Measurements from ENCODE around the gene INAFM2.

The INAFM2 gene

GRCh38 chr15:40317580-40317979, 5.9 kb upstream of the INAFM2 start:
- no peak for DNase-seq (ENCODE audit: extremely low spot score)
- no peak for TF ChIP-seq LEF1 (IDR thresholded peaks at IDR 0.05; ENCODE audit: borderline replicate concordance)
- no peak for TF ChIP-seq L3MBTL2 (conservative IDR thresholded peaks at IDR 0.05)
- no peak for TF ChIP-seq ELF4 (IDR thresholded peaks at IDR 0.05)
- no peak for TF ChIP-seq FOXK2 (IDR thresholded peaks at IDR 0.05)
- TF ChIP-seq ARNT (IDR thresholded peaks at IDR 0.05): no peak
- ChIA-PET CTCF (interaction anchor here (1.0 kb wide), 1 partner anchor 51 kb away, joined by 3 read pairs; no protein-coding TSS in a partner anchor), POLR2A (no interaction called here)

GRCh38 chr15:40320409-40320808, 3.1 kb upstream of the INAFM2 start:
- DNase-seq (ENCODE audit: extremely low spot score): no peak
- no peak for TF ChIP-seq SUZ12 (IDR thresholded peaks at IDR 0.05)
- no peak for TF ChIP-seq TARDBP (IDR thresholded peaks at IDR 0.05)
- no peak for TF ChIP-seq FOXA1 (IDR thresholded peaks at IDR 0.05)
- ChIA-PET CTCF (interaction anchor here (0.5 to 1.9 kb wide), 5 partner anchors 9 to 722 kb away, joined by 3 to 5 read pairs (median 3); no protein-coding TSS in a partner anchor), POLR2A (no interaction called here)

DNA sequence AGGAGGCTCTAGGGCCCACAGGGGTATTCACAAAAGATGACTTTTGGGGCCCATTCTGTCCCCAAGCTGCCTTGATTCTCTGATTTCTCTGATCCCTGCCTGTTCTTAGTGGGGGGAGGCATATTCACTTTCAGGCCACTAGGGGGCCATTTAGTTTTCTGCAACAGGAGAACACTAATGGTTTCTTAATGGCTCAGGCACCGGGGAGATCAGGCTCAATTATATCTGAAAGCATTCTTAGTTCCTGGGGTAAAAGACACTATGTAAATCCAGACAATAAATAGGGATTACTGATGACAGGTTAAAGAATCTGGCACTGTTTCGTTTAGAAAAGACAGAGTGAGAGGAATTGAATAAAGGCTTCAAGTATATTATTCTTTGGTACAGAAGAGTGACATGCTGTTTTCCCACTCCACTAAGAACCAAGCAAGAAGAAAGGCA, 2.5 kb upstream of the INAFM2 start:
- peak; percentile 53 for DNase-seq (ENCODE audit: extremely low spot score)
- ChIA-PET POLR2A (no interaction called here), CTCF (interaction anchor here (0.6 to 1.9 kb wide), 5 partner anchors 10 to 723 kb away, joined by 3 to 5 read pairs (median 3); no protein-coding TSS in a partner anchor)
- TF ChIP-seq, protein P1, sequence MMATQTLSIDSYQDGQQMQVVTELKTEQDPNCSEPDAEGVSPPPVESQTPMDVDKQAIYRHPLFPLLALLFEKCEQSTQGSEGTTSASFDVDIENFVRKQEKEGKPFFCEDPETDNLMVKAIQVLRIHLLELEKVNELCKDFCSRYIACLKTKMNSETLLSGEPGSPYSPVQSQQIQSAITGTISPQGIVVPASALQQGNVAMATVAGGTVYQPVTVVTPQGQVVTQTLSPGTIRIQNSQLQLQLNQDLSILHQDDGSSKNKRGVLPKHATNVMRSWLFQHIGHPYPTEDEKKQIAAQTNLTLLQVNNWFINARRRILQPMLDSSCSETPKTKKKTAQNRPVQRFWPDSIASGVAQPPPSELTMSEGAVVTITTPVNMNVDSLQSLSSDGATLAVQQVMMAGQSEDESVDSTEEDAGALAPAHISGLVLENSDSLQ (IDR thresholded peaks at IDR 0.05): peak; percentile 41
- no peak for TF ChIP-seq FOXM1 (IDR thresholded peaks at IDR 0.05; ENCODE audit: borderline replicate concordance)

- POLR2A ChIA-PET: interaction anchor here (0.8 to 1.1 kb wide), 3 partner anchors 16 to 84 kb away, joined by 3 to 6 read pairs (median 3); partner anchors contain the start of gene CCDC9B
Observed at GRCh38 chr15:40322531-40323238, 807 bp upstream of the INAFM2 start.

GRCh38 chr15:40323953-40324937, 753 bp downstream of the INAFM2 start:
- no peak for DNase-seq (ENCODE audit: extremely low spot score)
- TF ChIP-seq BHLHE40 (IDR thresholded peaks at IDR 0.05; ENCODE audit: borderline replicate concordance): no peak
- TF ChIP-seq NFRKB (IDR thresholded peaks at IDR 0.05): no peak
- TF ChIP-seq FOXK2 (IDR thresholded peaks at IDR 0.05): no peak
- no peak for TF ChIP-seq HDGF (IDR thresholded peaks at IDR 0.05; ENCODE audit: borderline replicate concordance)
- TF ChIP-seq SUZ12 (IDR thresholded peaks at IDR 0.05): no peak
- no peak for TF ChIP-seq FOXA1 (IDR thresholded peaks at IDR 0.05)
- TF ChIP-seq ELF4 (IDR thresholded peaks at IDR 0.05): no peak
- TF ChIP-seq CTBP1 (IDR thresholded peaks at IDR 0.05; ENCODE audit: borderline replicate concordance): no peak
- no peak for TF ChIP-seq L3MBTL2 (conservative IDR thresholded peaks at IDR 0.05)
- no peak for TF ChIP-seq LEF1 (IDR thresholded peaks at IDR 0.05; ENCODE audit: borderline replicate concordance)
- no peak for TF ChIP-seq ARNT (IDR thresholded peaks at IDR 0.05)
- no peak for TF ChIP-seq SP1 (IDR thresholded peaks at IDR 0.05)
- no peak for TF ChIP-seq ZNF384 (IDR thresholded peaks at IDR 0.05)
- no peak for TF ChIP-seq FOXM1 (IDR thresholded peaks at IDR 0.05; ENCODE audit: borderline replicate concordance)
- TF ChIP-seq TARDBP (IDR thresholded peaks at IDR 0.05): no peak
- ChIA-PET POLR2A (interaction anchor here (1.4 to 5.3 kb wide), 2 partner anchors 12 to 58 kb away, joined by 5 to 29 read pairs; partner anchors contain the start of gene KNSTRN), CTCF (interaction anchor here (1.9 to 5.1 kb wide), 2 partner anchors 13 kb away, joined by 24 to 37 read pairs; no protein-coding TSS in a partner anchor)

More at GRCh38 chr15:40322531-40323238, 807 bp upstream of the INAFM2 start:
- CTCF ChIA-PET: interaction anchor here (0.5 to 1.9 kb wide), 13 partner anchors 9 to 278 kb away, joined by 3 to 24 read pairs (median 3); partner anchors contain the start of genes CCDC9B and PLCB2
- TF ChIP-seq FOXA1 (IDR thresholded peaks at IDR 0.05): no peak
- TF ChIP-seq BHLHE40 (IDR thresholded peaks at IDR 0.05; ENCODE audit: borderline replicate concordance): no peak
- TF ChIP-seq FOXM1 (IDR thresholded peaks at IDR 0.05; ENCODE audit: borderline replicate concordance): no peak
- TF ChIP-seq NFRKB (IDR thresholded peaks at IDR 0.05): no peak
- TF ChIP-seq ARNT (IDR thresholded peaks at IDR 0.05): no peak
- TF ChIP-seq HDGF (IDR thresholded peaks at IDR 0.05; ENCODE audit: borderline replicate concordance): no peak
- no peak for TF ChIP-seq L3MBTL2 (conservative IDR thresholded peaks at IDR 0.05)
- no peak for TF ChIP-seq TARDBP (IDR thresholded peaks at IDR 0.05)
- TF ChIP-seq SUZ12 (IDR thresholded peaks at IDR 0.05): no peak
- no peak for TF ChIP-seq SP1 (IDR thresholded peaks at IDR 0.05)
- no peak for TF ChIP-seq CTBP1 (IDR thresholded peaks at IDR 0.05; ENCODE audit: borderline replicate concordance)
- TF ChIP-seq ZNF384 (IDR thresholded peaks at IDR 0.05): no peak
- TF ChIP-seq, protein P1 (IDR thresholded peaks at IDR 0.05): no peak
- no peak for TF ChIP-seq ELF4 (IDR thresholded peaks at IDR 0.05)
- TF ChIP-seq FOXK2 (IDR thresholded peaks at IDR 0.05): no peak
- no peak for DNase-seq (ENCODE audit: extremely low spot score)

GRCh38 chr15:40325188-40325587, 1.7 kb downstream of the INAFM2 start:
- ChIA-PET POLR2A (interaction anchor here (1.4 to 5.3 kb wide), 2 partner anchors 11 to 57 kb away, joined by 5 to 29 read pairs; partner anchors contain the start of gene KNSTRN), CTCF (interaction anchor here (0.7 to 5.1 kb wide), 3 partner anchors 12 to 152 kb away, joined by 4 to 37 read pairs (median 6); no protein-coding TSS in a partner anchor)
- no peak for TF ChIP-seq BHLHE40 (IDR thresholded peaks at IDR 0.05; ENCODE audit: borderline replicate concordance)
- TF ChIP-seq SP1 (IDR thresholded peaks at IDR 0.05): no peak
- TF ChIP-seq LEF1 (IDR thresholded peaks at IDR 0.05; ENCODE audit: borderline replicate concordance): no peak
- no peak for TF ChIP-seq HDGF (IDR thresholded peaks at IDR 0.05; ENCODE audit: borderline replicate concordance)
- TF ChIP-seq, protein P1 (IDR thresholded peaks at IDR 0.05): no peak
- TF ChIP-seq FOXM1 (IDR thresholded peaks at IDR 0.05; ENCODE audit: borderline replicate concordance): no peak
- TF ChIP-seq ARNT (IDR thresholded peaks at IDR 0.05): no peak
- TF ChIP-seq ELF4 (IDR thresholded peaks at IDR 0.05): no peak
- TF ChIP-seq L3MBTL2 (conservative IDR thresholded peaks at IDR 0.05): no peak
- no peak for TF ChIP-seq FOXA1 (IDR thresholded peaks at IDR 0.05)
- no peak for TF ChIP-seq TARDBP (IDR thresholded peaks at IDR 0.05)
- TF ChIP-seq ZNF384 (IDR thresholded peaks at IDR 0.05): no peak
- no peak for TF ChIP-seq CTBP1 (IDR thresholded peaks at IDR 0.05; ENCODE audit: borderline replicate concordance)
- no peak for TF ChIP-seq FOXK2 (IDR thresholded peaks at IDR 0.05)
- TF ChIP-seq SUZ12 (IDR thresholded peaks at IDR 0.05): no peak
- TF ChIP-seq NFRKB (IDR thresholded peaks at IDR 0.05): no peak
- no peak for DNase-seq (ENCODE audit: extremely low spot score)

Measured in HEK293T (cell line).